SK-N-SH (cell line): Measurements from ENCODE around the gene IQSEC3. TPM values are rescaled to one million over a fixed set of nuclear protein-coding genes. Genes with fewer than 3 reads are reported as not detected.

Experiments used
- CTCF ChIA-PET: fragments of 300-600, 350-600 bp; formaldehyde crosslinking; extraction: SDS; loops from one replicate; lab custom pipeline; 2021; lab: Yijun Ruan, JAX
- POLR2A ChIA-PET: fragments of 350-600 bp; sonication (Branson Sonifier 250); formaldehyde crosslinking; extraction: SDS; loops from one replicate; lab custom pipeline; 2020; ENCODE audit warnings: antibody characterized with exemption, inconsistent platforms; lab: Yijun Ruan, JAX
- DNase-seq: peaks from one replicate; pipeline ENCODE4 v3.0.0; 2012
- H2AFZ ChIP-seq: fragments of 200-600 bp; sonication (generic); 2 replicates; pipeline ENCODE4 v1.8.1; 2016; ENCODE audit warnings: antibody characterized with exemption, mild to moderate bottlenecking, low read depth
- H3F3A ChIP-seq: fragments of 200-600 bp; sonication (generic); replicated peaks from 2 replicates; pipeline ENCODE3; 2016; ENCODE audit warnings: antibody characterized with exemption, mild to moderate bottlenecking; ENCODE audit not compliant: insufficient read depth
- H3K27ac ChIP-seq, 2 experiments: fragments of 200-500 bp in 1 of 2; fragments of 200-600 bp in 1 of 2; sonication (Bioruptor generic) in 1 of 2; sonication (generic), shearing (Covaris generic) in 1 of 2; 2 replicates each; pipeline versions ENCODE4 v1.5.1 to v1.6.1; 2014 to 2016; ENCODE audit warnings: low read depth in 2 of 2, inconsistent platforms in 1 of 2, low read length in 1 of 2, mild to moderate bottlenecking in 1 of 2, mixed read lengths in 1 of 2
- H3K27me3 ChIP-seq: fragments of 200-600 bp; sonication (generic), shearing (Covaris generic); 2 replicates; pipeline ENCODE4 v1.6.1; 2016; ENCODE audit warnings: mixed run types; ENCODE audit not compliant: insufficient read depth
- H3K36me3 ChIP-seq, 2 experiments: fragments of 200-500 bp in 1 of 2; fragments of 200-600 bp in 1 of 2; sonication (Bioruptor generic) in 1 of 2; sonication (generic) in 1 of 2; replicated peaks in 1 of 2; 2 replicates each; pipeline versions ENCODE3 to v1.5.1; 2014 to 2016; ENCODE audit warnings: low read length in 1 of 2, mild to moderate bottlenecking in 1 of 2; ENCODE audit not compliant: insufficient read depth in 2 of 2, control insufficient read depth in 1 of 2
- H3K4me1 ChIP-seq, 2 experiments: fragments of 200-500 bp in 1 of 2; fragments of 200-600 bp in 1 of 2; sonication (Bioruptor generic) in 1 of 2; sonication (generic), shearing (Covaris generic) in 1 of 2; 2 replicates each; pipeline versions ENCODE4 v1.5.1 to v1.6.1; 2014 to 2016; ENCODE audit warnings: low read depth in 1 of 2, low read length in 1 of 2, mixed run types in 1 of 2; ENCODE audit not compliant: insufficient read depth in 2 of 2, control insufficient read depth in 1 of 2
- H3K4me2 ChIP-seq: fragments of 200-600 bp; sonication (generic), shearing (Covaris generic); 2 replicates; pipeline ENCODE4 v1.6.1; 2017; ENCODE audit warnings: mixed run types
- H3K4me3 ChIP-seq, 2 experiments: fragments of 200-500 bp in 1 of 2; fragments of 200-600 bp in 1 of 2; sonication (Bioruptor generic) in 1 of 2; sonication (generic), shearing (Covaris generic) in 1 of 2; 2 replicates each; pipeline versions ENCODE4 v1.5.1 to v1.8.1; 2014 to 2016; ENCODE audit warnings: low read depth in 2 of 2, inconsistent platforms in 1 of 2, low read length in 1 of 2, mild to moderate bottlenecking in 1 of 2, mixed read lengths in 1 of 2, moderate library complexity in 1 of 2
- H3K79me2 ChIP-seq: fragments of 200-600 bp; sonication (generic); 2 replicates; pipeline ENCODE4 v1.8.1; 2017; ENCODE audit warnings: mild to moderate bottlenecking; ENCODE audit not compliant: insufficient read depth
- H3K9ac ChIP-seq: fragments of 200-600 bp; sonication (generic); 2 replicates; pipeline ENCODE4 v1.6.1; 2017; ENCODE audit warnings: mixed run types
- H3K9me2 ChIP-seq: fragments of 200-600 bp; sonication (generic); 2 replicates; pipeline ENCODE4 v1.6.1; 2017; ENCODE audit warnings: mixed run types
- H3K9me3 ChIP-seq: fragments of 200-600 bp; sonication (generic); 2 replicates; pipeline ENCODE4 v1.6.1; 2017; ENCODE audit warnings: mixed run types, mild to moderate bottlenecking, moderate library complexity
- H4K20me1 ChIP-seq: fragments of 200-600 bp; sonication (generic); 2 replicates; pipeline ENCODE4 v1.6.1; 2017; ENCODE audit warnings: mild to moderate bottlenecking, mixed run types; ENCODE audit not compliant: insufficient read depth
- CHD2 ChIP-seq: fragments of 150-350 bp; IDR thresholded peaks from 2 replicates; pipeline ENCODE4 v1.6.1; 2018; ENCODE audit warnings: low read length; ENCODE audit not compliant: partially characterized antibody
- EZH2phosphoT487 ChIP-seq: fragments of 200-600 bp; sonication (generic); IDR thresholded peaks from 2 replicates; pipeline ENCODE4 v1.6.1; 2017; ENCODE audit warnings: low read depth, mixed run types, mild to moderate bottlenecking, antibody characterized with exemption, moderate library complexity, borderline replicate concordance
- FOSL2 ChIP-seq: IDR thresholded peaks from 2 replicates; pipeline ENCODE4 v1.4.0; 2012; ENCODE audit warnings: low read depth, mild to moderate bottlenecking, moderate library complexity, borderline replicate concordance
- GABPA ChIP-seq: IDR thresholded peaks from 2 replicates; pipeline ENCODE4 v1.4.0; 2012; ENCODE audit warnings: low read depth, mild to moderate bottlenecking
- NFIC ChIP-seq: IDR thresholded peaks from 2 replicates; pipeline ENCODE4 v1.4.0; 2012; ENCODE audit warnings: borderline replicate concordance
- POLR2AphosphoS5 ChIP-seq: IDR thresholded peaks from 2 replicates; pipeline ENCODE4 v1.6.1; 2012; ENCODE audit warnings: low read depth, low read length
- RAD21 ChIP-seq: IDR thresholded peaks from 2 replicates; pipeline ENCODE4 v1.6.1; 2012; ENCODE audit warnings: mild to moderate bottlenecking, low read length
- RXRA ChIP-seq: IDR thresholded peaks from 2 replicates; pipeline ENCODE4 v1.4.0; 2012; ENCODE audit warnings: low read depth, mild to moderate bottlenecking, borderline replicate concordance
- SIN3A ChIP-seq: IDR thresholded peaks from 2 replicates; pipeline ENCODE4 v1.6.1; 2012; ENCODE audit warnings: low read depth, mild to moderate bottlenecking, low read length, moderate library complexity, borderline replicate concordance
- YY1 ChIP-seq: IDR thresholded peaks from 2 replicates; pipeline ENCODE4 v1.4.0; 2012; ENCODE audit warnings: low read depth, mild to moderate bottlenecking
- WGBS: methylation state at CpG from one replicate; pipeline ENCODE4 v1.1.6; 2017; ENCODE audit warnings: low lambda C conversion rate; 5-methylcytosine and 5-hydroxymethylcytosine counted together
- polyA plus RNA-seq, 3 experiments: library from polyadenylated mRNA; depleted of rRNA; stranded (reverse); fragments of >200 nt; gene quantifications; 2 replicates each; pipeline ENCODE4 v1.2.3, GENCODE V29; 2012
- TF ChIP-seq, protein P1 (sequence below): IDR thresholded peaks from 2 replicates; pipeline ENCODE4 v1.4.0; 2012; ENCODE audit warnings: low read depth, borderline replicate concordance
- TF ChIP-seq, protein P2 (sequence below): IDR thresholded peaks from 2 replicates; pipeline ENCODE4 v1.4.0; 2012; ENCODE audit warnings: low read depth, borderline replicate concordance
- TF ChIP-seq, protein P3 (sequence below): fragments of 200-600 bp; sonication (generic); IDR thresholded peaks from 2 replicates; pipeline ENCODE4 v1.6.1; 2017; ENCODE audit warnings: antibody characterized with exemption, mild to moderate bottlenecking, moderate library complexity
- TF ChIP-seq, protein P4 (sequence below): fragments of 150-350 bp; IDR thresholded peaks from 2 replicates; pipeline ENCODE4 v1.6.1; 2017; ENCODE audit warnings: antibody characterized with exemption, low read length, low read depth, borderline replicate concordance
- TF ChIP-seq, protein P5 (sequence below): IDR thresholded peaks from 2 replicates; pipeline ENCODE4 v1.4.0; 2012; ENCODE audit warnings: low read depth
- TF ChIP-seq, protein P6 (sequence below): fragments of 150-350 bp; IDR thresholded peaks from 2 replicates; pipeline ENCODE4 v1.6.1; 2016; ENCODE audit warnings: mild to moderate bottlenecking, low read depth, low read length

The IQSEC3 gene
- polyA plus RNA-seq, 1 of the 3 experiments (the other 2 are of a cell fraction): 0.02 TPM

DNA sequence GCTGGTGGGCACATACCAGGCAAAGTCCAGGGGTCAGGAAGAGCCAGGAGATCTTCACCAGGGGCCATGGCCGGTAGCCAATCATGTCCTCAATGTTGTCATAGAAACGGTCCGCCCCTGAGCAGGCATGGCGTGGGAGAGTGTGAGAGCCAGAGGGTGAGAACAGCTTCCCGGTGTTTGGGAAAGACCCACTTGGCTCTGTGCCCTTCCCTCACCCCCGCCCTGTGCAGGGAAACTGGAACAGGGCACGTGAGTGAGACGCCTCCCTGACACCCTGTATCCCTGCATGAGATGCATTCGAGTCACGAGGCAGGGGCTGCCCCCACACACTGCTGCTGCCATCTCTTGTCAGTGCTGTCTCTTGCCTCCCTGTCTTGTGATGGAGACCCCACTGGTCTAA, 126.7 kb downstream of the IQSEC3 start (continued):
- TF ChIP-seq, protein P1, sequence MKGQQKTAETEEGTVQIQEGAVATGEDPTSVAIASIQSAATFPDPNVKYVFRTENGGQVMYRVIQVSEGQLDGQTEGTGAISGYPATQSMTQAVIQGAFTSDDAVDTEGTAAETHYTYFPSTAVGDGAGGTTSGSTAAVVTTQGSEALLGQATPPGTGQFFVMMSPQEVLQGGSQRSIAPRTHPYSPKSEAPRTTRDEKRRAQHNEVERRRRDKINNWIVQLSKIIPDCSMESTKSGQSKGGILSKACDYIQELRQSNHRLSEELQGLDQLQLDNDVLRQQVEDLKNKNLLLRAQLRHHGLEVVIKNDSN: no peak
- TF ChIP-seq, protein P2, sequence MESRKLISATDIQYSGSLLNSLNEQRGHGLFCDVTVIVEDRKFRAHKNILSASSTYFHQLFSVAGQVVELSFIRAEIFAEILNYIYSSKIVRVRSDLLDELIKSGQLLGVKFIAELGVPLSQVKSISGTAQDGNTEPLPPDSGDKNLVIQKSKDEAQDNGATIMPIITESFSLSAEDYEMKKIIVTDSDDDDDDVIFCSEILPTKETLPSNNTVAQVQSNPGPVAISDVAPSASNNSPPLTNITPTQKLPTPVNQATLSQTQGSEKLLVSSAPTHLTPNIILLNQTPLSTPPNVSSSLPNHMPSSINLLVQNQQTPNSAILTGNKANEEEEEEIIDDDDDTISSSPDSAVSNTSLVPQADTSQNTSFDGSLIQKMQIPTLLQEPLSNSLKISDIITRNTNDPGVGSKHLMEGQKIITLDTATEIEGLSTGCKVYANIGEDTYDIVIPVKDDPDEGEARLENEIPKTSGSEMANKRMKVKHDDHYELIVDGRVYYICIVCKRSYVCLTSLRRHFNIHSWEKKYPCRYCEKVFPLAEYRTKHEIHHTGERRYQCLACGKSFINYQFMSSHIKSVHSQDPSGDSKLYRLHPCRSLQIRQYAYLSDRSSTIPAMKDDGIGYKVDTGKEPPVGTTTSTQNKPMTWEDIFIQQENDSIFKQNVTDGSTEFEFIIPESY: no peak
- TF ChIP-seq, protein P3, sequence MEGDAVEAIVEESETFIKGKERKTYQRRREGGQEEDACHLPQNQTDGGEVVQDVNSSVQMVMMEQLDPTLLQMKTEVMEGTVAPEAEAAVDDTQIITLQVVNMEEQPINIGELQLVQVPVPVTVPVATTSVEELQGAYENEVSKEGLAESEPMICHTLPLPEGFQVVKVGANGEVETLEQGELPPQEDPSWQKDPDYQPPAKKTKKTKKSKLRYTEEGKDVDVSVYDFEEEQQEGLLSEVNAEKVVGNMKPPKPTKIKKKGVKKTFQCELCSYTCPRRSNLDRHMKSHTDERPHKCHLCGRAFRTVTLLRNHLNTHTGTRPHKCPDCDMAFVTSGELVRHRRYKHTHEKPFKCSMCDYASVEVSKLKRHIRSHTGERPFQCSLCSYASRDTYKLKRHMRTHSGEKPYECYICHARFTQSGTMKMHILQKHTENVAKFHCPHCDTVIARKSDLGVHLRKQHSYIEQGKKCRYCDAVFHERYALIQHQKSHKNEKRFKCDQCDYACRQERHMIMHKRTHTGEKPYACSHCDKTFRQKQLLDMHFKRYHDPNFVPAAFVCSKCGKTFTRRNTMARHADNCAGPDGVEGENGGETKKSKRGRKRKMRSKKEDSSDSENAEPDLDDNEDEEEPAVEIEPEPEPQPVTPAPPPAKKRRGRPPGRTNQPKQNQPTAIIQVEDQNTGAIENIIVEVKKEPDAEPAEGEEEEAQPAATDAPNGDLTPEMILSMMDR: no peak
- TF ChIP-seq EZH2phosphoT487 (no peak), POLR2AphosphoS5 (no peak), RAD21 (no peak), CHD2 (no peak), FOSL2 (no peak), YY1 (no peak), NFIC (no peak)
- TF ChIP-seq, all 33 proteins: peak for 0

DNA sequence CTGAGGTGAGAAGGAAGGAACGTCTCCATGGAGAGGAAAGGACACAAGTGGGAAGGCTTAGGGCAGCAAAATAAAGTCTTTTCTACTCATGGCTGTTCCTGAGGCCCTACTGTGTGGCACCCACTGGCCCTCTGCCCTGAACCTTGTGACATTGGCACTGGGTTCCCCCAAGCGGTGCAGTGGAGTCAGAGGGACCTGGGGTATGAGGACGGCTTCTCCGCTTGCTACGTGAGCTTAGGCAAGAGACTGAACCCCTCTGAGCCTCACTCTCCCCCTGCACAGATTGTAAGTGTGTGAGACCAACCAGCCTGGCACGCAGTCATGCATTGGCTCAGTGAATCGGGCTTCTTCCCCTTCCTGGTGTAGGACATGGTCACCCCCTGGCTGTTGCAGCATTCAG, 127.7 kb downstream of the IQSEC3 start:
- no peaks in the 10 kb centered on the region for H3K9me2 ChIP-seq
- peaks cover 8% of the 10 kb centered on the region for H3K27me3 ChIP-seq
- H4K20me1 ChIP-seq: no peaks in the 10 kb centered on the region
- no peak overlapping the region for H3K27ac ChIP-seq
- H3F3A ChIP-seq: peaks cover under 1% of the 10 kb centered on the region
- ChIA-PET CTCF (no interaction called here), POLR2A (no interaction called here)
- DNase-seq: no peak
- peaks cover 0 to 14% of the 10 kb centered on the region in 2 experiments; a peak in 2 of 4 replicates for H3K4me1 ChIP-seq
- H3K4me3 ChIP-seq: no peak overlapping the region
- H2AFZ ChIP-seq: no peak overlapping the region
- TF ChIP-seq RXRA: no peak
- 54% methylated on average over 4 of the region's 7 CpGs for WGBS
- no peak overlapping the region for H3K4me2 ChIP-seq
- no peaks in the 10 kb centered on the region for H3K36me3 ChIP-seq
- H3K79me2 ChIP-seq: no peaks in the 10 kb centered on the region
- no peak overlapping the region for H3K9ac ChIP-seq
- H3K9me3 ChIP-seq: no peaks in the 10 kb centered on the region

DNA sequence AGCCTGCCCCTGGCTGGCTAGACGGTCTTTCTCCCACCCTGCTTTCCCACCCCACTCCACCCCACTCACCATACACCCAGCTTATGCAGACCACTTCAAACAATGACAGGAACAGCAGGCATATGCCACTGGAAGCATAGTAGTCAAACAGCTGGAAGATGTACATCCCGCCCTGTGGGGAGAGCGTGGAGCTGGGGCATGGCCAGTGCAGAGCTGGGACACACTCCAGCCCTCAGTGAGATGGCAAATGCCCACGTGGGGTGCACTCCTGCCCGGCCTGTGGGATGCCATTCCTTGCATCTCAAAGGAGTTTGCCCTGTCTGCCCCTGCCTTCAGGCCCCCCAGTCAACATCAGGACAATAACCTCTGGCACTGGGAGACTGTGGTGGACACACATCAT, 128.6 kb downstream of the IQSEC3 start:
- Histone ChIP-seq H3K4me1 (peaks cover 0 to 16% of the 10 kb centered on the region in 2 experiments; a peak in 2 of 4 replicates), H2AFZ (no peak overlapping the region), H3K4me3 (no peak overlapping the region), H3K27me3 (peaks cover 8% of the 10 kb centered on the region), H3K36me3 (no peaks in the 10 kb centered on the region), H3K4me2 (no peak overlapping the region), H3K9ac (no peak overlapping the region), H3F3A (peaks cover 5% of the 10 kb centered on the region), H3K27ac (no peak overlapping the region), H4K20me1 (no peaks in the 10 kb centered on the region), H3K79me2 (no peaks in the 10 kb centered on the region), H3K9me2 (no peaks in the 10 kb centered on the region), H3K9me3 (no peaks in the 10 kb centered on the region)
- DNase-seq: no peak
- CTCF ChIA-PET: no interaction called here
- POLR2A ChIA-PET: no interaction called here
- 46% methylated on average over 4 of the region's 5 CpGs for WGBS
- no peak for TF ChIP-seq CHD2
- TF ChIP-seq, protein P4, sequence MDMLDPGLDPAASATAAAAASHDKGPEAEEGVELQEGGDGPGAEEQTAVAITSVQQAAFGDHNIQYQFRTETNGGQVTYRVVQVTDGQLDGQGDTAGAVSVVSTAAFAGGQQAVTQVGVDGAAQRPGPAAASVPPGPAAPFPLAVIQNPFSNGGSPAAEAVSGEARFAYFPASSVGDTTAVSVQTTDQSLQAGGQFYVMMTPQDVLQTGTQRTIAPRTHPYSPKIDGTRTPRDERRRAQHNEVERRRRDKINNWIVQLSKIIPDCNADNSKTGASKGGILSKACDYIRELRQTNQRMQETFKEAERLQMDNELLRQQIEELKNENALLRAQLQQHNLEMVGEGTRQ: no peak
- TF ChIP-seq SIN3A: no peak
- TF ChIP-seq, protein P3: no peak
- TF ChIP-seq GABPA: no peak
- TF ChIP-seq, protein P5, sequence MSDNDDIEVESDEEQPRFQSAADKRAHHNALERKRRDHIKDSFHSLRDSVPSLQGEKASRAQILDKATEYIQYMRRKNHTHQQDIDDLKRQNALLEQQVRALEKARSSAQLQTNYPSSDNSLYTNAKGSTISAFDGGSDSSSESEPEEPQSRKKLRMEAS: no peak
- TF ChIP-seq, protein P6, sequence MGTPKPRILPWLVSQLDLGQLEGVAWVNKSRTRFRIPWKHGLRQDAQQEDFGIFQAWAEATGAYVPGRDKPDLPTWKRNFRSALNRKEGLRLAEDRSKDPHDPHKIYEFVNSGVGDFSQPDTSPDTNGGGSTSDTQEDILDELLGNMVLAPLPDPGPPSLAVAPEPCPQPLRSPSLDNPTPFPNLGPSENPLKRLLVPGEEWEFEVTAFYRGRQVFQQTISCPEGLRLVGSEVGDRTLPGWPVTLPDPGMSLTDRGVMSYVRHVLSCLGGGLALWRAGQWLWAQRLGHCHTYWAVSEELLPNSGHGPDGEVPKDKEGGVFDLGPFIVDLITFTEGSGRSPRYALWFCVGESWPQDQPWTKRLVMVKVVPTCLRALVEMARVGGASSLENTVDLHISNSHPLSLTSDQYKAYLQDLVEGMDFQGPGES: no peak
